Keratinocyte (primary cell): ENCODE measurements around the gene VAT1L. TPM values are rescaled to one million over a fixed set of nuclear protein-coding genes. Genes with fewer than 3 reads are reported as not detected.

ENCODE experiments used
- DNase-seq: peaks from one replicate; pipeline ENCODE4 v3.0.0-alpha.2; 2011; ENCODE audit warnings: low read depth, missing footprints, low spot score
- FAIRE-seq: peaks from 2 replicates; lab custom pipeline; 2011; peaks lifted over from hg19 to GRCh38; lab: Jason Lieb, UNC
- H2AFZ ChIP-seq: 2 replicates; pipeline ENCODE4 v1.6.0; 2012; ENCODE audit warnings: low read length, control low read depth, inconsistent platforms; ENCODE audit not compliant: control insufficient read depth
- H3K27ac ChIP-seq: 2 replicates; pipeline ENCODE4 v1.5.1; 2011; ENCODE audit warnings: low read length; ENCODE audit not compliant: control insufficient read depth, insufficient read depth
- H3K27me3 ChIP-seq: 3 replicates; pipeline ENCODE4 v1.6.0; 2011; ENCODE audit warnings: low read length; ENCODE audit not compliant: control insufficient read depth, insufficient read depth; ENCODE audit errors: extremely low read depth
- H3K36me3 ChIP-seq, 2 experiments: 2 replicates in 1 of 2; 3 replicates in 1 of 2; pipeline ENCODE4 v1.5.1; 2011; ENCODE audit warnings: low read length in 2 of 2, mild to moderate bottlenecking in 1 of 2; ENCODE audit not compliant: control insufficient read depth in 2 of 2, insufficient read depth in 2 of 2; ENCODE audit errors: extremely low read depth in 1 of 2
- H3K4me1 ChIP-seq: 3 replicates; pipeline ENCODE4 v1.5.1; 2011; ENCODE audit warnings: low read length; ENCODE audit not compliant: control insufficient read depth, insufficient read depth; ENCODE audit errors: extremely low read depth
- H3K4me2 ChIP-seq: 3 replicates; pipeline ENCODE4 v1.6.0; 2011; ENCODE audit warnings: low read depth, low read length; ENCODE audit not compliant: control insufficient read depth, insufficient read depth; ENCODE audit errors: extremely low read depth
- H3K4me3 ChIP-seq, 3 experiments: fragments of 200-600 bp in 1 of 3; sonication (generic) in 1 of 3; 2 replicates in 2 of 3; 3 replicates in 1 of 3; pipeline ENCODE4 v1.5.1; 2011 to 2016; ENCODE audit warnings: low read length in 3 of 3, mild to moderate bottlenecking in 3 of 3, control low read depth in 2 of 3, inconsistent platforms in 1 of 3, low read depth in 1 of 3, mixed read lengths in 1 of 3, mixed run types in 1 of 3, moderate library complexity in 1 of 3; ENCODE audit not compliant: control insufficient read depth in 2 of 3, insufficient read depth in 2 of 3; ENCODE audit errors: extremely low read depth in 1 of 3
- H3K79me2 ChIP-seq: 2 replicates; pipeline ENCODE4 v1.6.0; 2012; ENCODE audit warnings: low read length; ENCODE audit not compliant: control insufficient read depth, insufficient read depth
- H3K9ac ChIP-seq: 3 replicates; pipeline ENCODE4 v1.6.0; 2011; ENCODE audit warnings: low read length; ENCODE audit not compliant: control insufficient read depth, insufficient read depth; ENCODE audit errors: extremely low read depth
- H3K9me1 ChIP-seq: 3 replicates; pipeline ENCODE4 v1.6.0; 2011; ENCODE audit warnings: low read length; ENCODE audit not compliant: control insufficient read depth, insufficient read depth; ENCODE audit errors: extremely low read depth
- H3K9me3 ChIP-seq: 2 replicates; pipeline ENCODE4 v1.5.1; 2012; ENCODE audit warnings: low read depth, low read length; ENCODE audit not compliant: control insufficient read depth
- H4K20me1 ChIP-seq: 3 replicates; pipeline ENCODE4 v1.6.0; 2011; ENCODE audit warnings: low read length; ENCODE audit not compliant: control insufficient read depth, insufficient read depth; ENCODE audit errors: extremely low read depth
- EZH2 ChIP-seq: IDR thresholded peaks from one replicate; pipeline ENCODE4 v1.6.1; 2012; ENCODE audit warnings: inconsistent platforms, mild to moderate bottlenecking, low read length, moderate library complexity
- dilution Hi-C: fragments of 300-500 bp; cut with MboI; formaldehyde crosslinking; loops from one replicate; pipeline ENCODE4 v1.7.0; 2020; ENCODE audit warnings: low sequenced_read_pairs; ENCODE audit not compliant: extremely low pct_ligation_motif_present
- polyA plus RNA-seq, 5 experiments: library from polyadenylated mRNA; depleted of rRNA in 3 of 5; stranded (reverse) in 3 of 5; stranded (forward) in 1 of 5; unstranded in 1 of 5; fragments of >200 nt; gene quantifications; 1 replicate in 1 of 5; 2 replicates in 3 of 5; 3 replicates in 1 of 5; pipeline versions ENCODE4 v1.2.1 to v1.2.3, GENCODE V29; 2011 to 2012; ENCODE audit warnings: missing spikeins in 2 of 5, low read depth in 1 of 5, low replicate concordance in 1 of 5
- TF ChIP-seq, protein P1 (sequence below), 3 experiments: IDR thresholded peaks in 1 of 3; conservative IDR thresholded peaks in 1 of 3; optimal IDR thresholded peaks in 1 of 3; 2 replicates in 2 of 3; 3 replicates in 1 of 3; pipeline versions ENCODE3 to v1.5.1; 2011; ENCODE audit warnings: low read length in 3 of 3, mild to moderate bottlenecking in 3 of 3, moderate library complexity in 2 of 3, control low read depth in 1 of 3, inconsistent platforms in 1 of 3; ENCODE audit not compliant: insufficient read depth in 2 of 3; ENCODE audit errors: extremely low read depth in 1 of 3

The VAT1L gene
- polyA plus RNA-seq, 1 donor (not counting 4 experiments of a cell fraction or from before 2014, with no cell fraction given): not detected

DNA sequence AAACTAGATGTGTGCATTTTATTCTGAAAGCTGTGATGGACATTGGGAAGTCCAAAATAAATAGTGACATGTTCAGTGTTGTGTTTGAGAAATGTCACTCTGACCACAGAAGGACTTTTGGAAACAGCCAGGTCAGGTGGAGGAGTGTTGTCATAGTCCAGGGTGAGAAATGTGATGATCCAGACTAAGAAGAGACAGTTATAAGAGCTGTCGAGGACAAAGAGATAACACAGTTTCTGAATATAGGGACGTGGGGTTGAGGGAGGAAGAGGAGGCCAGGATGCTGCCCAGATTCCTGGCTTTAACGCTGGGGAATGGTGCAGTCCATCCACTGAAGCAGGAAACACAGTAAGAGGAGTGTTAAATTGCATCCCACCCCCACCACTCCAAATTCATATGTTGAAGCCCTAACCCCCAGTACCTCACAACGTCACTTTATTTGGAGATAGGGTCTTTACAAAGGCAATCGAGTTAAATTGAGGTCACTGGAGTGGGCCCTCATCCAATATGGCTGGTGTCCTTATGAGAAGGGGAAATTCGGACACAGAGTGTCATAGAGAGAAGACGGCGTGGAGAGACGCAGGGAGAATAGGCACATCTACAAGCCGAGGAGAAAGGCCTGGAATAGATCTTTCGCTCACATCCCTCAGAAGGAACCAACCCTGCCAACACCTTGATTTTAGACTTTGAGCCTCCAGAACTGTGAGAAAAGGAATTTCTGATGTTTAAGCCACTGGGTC, 71.3 kb downstream of the VAT1L start:
- Histone ChIP-seq H3K79me2 (no peaks in the 10 kb centered on the region), H4K20me1 (no peaks in the 10 kb centered on the region), H2AFZ (no peak overlapping the region), H3K9ac (no peak overlapping the region), H3K36me3 (no peaks in the 10 kb centered on the region), H3K4me1 (no peaks in the 10 kb centered on the region), H3K27me3 (no peaks in the 10 kb centered on the region), H3K9me3 (no peaks in the 10 kb centered on the region), H3K27ac (no peak overlapping the region), H3K4me2 (no peak overlapping the region), H3K4me3 (no peak overlapping the region), H3K9me1 (no peaks in the 10 kb centered on the region)
- dilution Hi-C loops: no loop called here
- no peak for DNase-seq
- no peak for FAIRE-seq
- TF ChIP-seq EZH2: no peak
- TF ChIP-seq, protein P1, sequence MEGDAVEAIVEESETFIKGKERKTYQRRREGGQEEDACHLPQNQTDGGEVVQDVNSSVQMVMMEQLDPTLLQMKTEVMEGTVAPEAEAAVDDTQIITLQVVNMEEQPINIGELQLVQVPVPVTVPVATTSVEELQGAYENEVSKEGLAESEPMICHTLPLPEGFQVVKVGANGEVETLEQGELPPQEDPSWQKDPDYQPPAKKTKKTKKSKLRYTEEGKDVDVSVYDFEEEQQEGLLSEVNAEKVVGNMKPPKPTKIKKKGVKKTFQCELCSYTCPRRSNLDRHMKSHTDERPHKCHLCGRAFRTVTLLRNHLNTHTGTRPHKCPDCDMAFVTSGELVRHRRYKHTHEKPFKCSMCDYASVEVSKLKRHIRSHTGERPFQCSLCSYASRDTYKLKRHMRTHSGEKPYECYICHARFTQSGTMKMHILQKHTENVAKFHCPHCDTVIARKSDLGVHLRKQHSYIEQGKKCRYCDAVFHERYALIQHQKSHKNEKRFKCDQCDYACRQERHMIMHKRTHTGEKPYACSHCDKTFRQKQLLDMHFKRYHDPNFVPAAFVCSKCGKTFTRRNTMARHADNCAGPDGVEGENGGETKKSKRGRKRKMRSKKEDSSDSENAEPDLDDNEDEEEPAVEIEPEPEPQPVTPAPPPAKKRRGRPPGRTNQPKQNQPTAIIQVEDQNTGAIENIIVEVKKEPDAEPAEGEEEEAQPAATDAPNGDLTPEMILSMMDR (optimal IDR thresholded peaks at IDR 0.05 in 1 of 3, IDR thresholded peaks at IDR 0.05 in 1 of 3, conservative IDR thresholded peaks at IDR 0.05 in 1 of 3; ENCODE audit: extremely low read depth in 1 of 3, insufficient read depth in 2 of 3, low read length in 3 of 3): no peak

DNA sequence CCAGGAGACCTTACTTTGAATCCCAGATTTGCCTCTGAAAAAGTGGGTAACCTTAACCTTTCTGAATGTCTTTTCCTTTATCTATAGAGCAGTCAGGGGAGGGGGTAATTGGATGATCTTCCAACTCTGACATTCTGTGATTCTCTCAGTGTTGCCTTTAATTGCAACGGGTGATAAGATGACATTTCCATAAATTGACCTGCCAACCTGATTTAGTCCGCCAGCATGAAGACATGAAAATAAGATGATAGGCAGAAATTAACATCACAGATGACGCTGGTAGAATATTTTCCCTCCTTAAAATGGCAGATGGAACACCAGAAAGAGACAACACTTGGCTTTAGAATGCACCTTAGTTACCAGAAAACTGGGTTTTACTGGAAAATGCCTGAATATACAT, 72.6 kb downstream of the VAT1L start:
- Histone ChIP-seq H3K9ac (no peak overlapping the region), H3K9me1 (no peaks in the 10 kb centered on the region), H3K4me3 (no peak overlapping the region), H3K27ac (no peak overlapping the region), H2AFZ (no peak overlapping the region), H3K79me2 (no peaks in the 10 kb centered on the region), H3K9me3 (no peaks in the 10 kb centered on the region), H3K4me1 (no peaks in the 10 kb centered on the region), H3K36me3 (no peaks in the 10 kb centered on the region), H4K20me1 (no peaks in the 10 kb centered on the region), H3K4me2 (no peak overlapping the region), H3K27me3 (no peaks in the 10 kb centered on the region)
- FAIRE-seq (no peak), DNase-seq (no peak)
- TF ChIP-seq, protein P1 (optimal IDR thresholded peaks at IDR 0.05 in 1 of 3, IDR thresholded peaks at IDR 0.05 in 1 of 3, conservative IDR thresholded peaks at IDR 0.05 in 1 of 3; ENCODE audit: extremely low read depth in 1 of 3, insufficient read depth in 2 of 3, low read length in 3 of 3): no peak
- TF ChIP-seq EZH2: no peak
- dilution Hi-C loops: no loop called here
